HL-60 (cell line): Measurements from ENCODE around the gene TMEM174.

Source experiments
- TF ChIP-seq, protein P1 (sequence below): IDR thresholded peaks from one replicate; pipeline ENCODE4 v1.5.1; 2011; ENCODE audit warnings: low read length, control low read depth, inconsistent platforms; ENCODE audit not compliant: insufficient read depth
- TF ChIP-seq, protein P2 (sequence below): IDR thresholded peaks from 2 replicates; pipeline ENCODE4 v1.6.1; 2012; ENCODE audit warnings: low read depth; ENCODE audit not compliant: insufficient replicate concordance

DNA sequence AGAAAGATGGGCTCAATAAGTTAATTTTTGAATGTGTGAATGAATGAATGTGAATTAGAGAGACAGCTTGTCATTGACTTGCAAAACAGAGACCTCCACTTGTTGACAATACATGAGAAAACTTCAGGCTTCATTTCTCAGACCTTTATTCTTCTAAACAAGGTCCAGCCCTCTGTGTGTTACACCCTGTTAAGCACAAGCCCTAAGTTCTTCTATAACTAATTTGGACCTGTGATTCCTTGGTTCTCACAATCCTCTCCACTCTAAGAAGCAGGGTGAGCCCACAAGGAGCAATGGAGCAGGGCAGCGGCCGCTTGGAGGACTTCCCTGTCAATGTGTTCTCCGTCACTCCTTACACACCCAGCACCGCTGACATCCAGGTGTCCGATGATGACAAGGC is at the start of gene TMEM174:
- TF ChIP-seq, protein P1, sequence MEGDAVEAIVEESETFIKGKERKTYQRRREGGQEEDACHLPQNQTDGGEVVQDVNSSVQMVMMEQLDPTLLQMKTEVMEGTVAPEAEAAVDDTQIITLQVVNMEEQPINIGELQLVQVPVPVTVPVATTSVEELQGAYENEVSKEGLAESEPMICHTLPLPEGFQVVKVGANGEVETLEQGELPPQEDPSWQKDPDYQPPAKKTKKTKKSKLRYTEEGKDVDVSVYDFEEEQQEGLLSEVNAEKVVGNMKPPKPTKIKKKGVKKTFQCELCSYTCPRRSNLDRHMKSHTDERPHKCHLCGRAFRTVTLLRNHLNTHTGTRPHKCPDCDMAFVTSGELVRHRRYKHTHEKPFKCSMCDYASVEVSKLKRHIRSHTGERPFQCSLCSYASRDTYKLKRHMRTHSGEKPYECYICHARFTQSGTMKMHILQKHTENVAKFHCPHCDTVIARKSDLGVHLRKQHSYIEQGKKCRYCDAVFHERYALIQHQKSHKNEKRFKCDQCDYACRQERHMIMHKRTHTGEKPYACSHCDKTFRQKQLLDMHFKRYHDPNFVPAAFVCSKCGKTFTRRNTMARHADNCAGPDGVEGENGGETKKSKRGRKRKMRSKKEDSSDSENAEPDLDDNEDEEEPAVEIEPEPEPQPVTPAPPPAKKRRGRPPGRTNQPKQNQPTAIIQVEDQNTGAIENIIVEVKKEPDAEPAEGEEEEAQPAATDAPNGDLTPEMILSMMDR: no peak
- TF ChIP-seq, protein P2, sequence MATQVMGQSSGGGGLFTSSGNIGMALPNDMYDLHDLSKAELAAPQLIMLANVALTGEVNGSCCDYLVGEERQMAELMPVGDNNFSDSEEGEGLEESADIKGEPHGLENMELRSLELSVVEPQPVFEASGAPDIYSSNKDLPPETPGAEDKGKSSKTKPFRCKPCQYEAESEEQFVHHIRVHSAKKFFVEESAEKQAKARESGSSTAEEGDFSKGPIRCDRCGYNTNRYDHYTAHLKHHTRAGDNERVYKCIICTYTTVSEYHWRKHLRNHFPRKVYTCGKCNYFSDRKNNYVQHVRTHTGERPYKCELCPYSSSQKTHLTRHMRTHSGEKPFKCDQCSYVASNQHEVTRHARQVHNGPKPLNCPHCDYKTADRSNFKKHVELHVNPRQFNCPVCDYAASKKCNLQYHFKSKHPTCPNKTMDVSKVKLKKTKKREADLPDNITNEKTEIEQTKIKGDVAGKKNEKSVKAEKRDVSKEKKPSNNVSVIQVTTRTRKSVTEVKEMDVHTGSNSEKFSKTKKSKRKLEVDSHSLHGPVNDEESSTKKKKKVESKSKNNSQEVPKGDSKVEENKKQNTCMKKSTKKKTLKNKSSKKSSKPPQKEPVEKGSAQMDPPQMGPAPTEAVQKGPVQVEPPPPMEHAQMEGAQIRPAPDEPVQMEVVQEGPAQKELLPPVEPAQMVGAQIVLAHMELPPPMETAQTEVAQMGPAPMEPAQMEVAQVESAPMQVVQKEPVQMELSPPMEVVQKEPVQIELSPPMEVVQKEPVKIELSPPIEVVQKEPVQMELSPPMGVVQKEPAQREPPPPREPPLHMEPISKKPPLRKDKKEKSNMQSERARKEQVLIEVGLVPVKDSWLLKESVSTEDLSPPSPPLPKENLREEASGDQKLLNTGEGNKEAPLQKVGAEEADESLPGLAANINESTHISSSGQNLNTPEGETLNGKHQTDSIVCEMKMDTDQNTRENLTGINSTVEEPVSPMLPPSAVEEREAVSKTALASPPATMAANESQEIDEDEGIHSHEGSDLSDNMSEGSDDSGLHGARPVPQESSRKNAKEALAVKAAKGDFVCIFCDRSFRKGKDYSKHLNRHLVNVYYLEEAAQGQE: no peak
